Measurements from ENCODE around the gene CA9. TPM values are rescaled to one million over a fixed set of nuclear protein-coding genes. Genes with fewer than 3 reads are reported as not detected.

Gene CA9
- total RNA-seq, 1 experiment from 2014 or later = 8.5 TPM

DNA sequence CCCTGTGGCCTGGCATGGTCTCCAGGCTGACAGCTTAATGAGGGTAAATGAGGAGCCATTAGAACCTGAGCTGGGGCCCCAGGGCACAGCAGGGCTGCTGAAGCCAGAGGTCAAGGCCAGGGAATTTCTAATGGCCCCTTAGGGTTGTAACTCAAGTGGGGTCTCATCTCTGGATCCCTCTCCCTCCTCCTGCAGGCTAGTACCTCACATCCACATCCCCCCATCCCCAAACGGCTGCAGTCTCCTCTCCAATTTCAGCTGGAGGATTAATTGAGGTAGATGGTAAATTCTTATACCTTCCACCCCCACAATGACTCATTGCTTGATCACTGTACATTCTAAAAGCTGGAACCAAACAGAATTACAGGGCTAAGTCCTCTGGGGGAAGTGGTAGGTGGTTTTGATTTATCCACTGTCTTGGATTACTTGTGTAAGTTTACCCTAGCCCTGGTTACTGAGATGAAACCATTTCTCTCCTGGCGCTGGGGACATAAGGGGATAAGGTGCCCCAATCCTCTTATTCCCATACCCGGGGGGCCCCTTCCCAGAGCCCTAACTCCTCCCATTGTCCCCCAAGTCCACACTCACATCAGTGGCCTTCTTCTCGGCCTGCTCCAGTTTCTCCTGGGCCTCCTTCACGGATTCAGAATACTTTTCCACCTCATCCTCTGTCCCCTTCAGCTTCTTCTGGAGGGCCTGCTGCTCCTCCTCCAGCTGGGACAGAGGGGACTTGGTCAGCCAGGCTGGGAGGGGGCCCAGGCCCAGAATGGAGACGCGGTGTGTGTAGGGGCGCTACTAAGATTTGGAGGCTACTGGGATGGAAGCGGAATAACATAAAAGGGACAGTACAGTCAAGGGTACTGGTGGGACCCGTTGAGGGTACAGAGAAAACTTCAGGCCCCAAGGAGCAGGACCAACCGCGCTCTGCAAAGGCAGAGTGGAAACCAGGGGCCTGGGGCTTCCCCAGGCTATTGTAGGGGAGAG is 15.1 kb downstream of the CA9 start:
- peak overlapping the region; percentile 97 for H3K27ac ChIP-seq (ENCODE audit: low read depth, low read length)
- peak overlapping the region; percentile 83 to 90 for H3K4me3 ChIP-seq (replicated peaks in 1 of 2; ENCODE audit: low read depth in 1 of 2, low read length in 2 of 2)
- intact Hi-C loops (cut with micrococcal nuclease) = no loop called here
- peaks cover 18 to 30% of the 10 kb centered on the region in 2 experiments for H3K4me1 ChIP-seq (ENCODE audit: control insufficient read depth in 1 of 2, insufficient read depth in 2 of 2, low read length in 2 of 2)
- no peaks in the 10 kb centered on the region for H3K9me2 ChIP-seq (ENCODE audit: insufficient read depth)
- ATAC-seq (peak; percentile 9), DNase-seq (ENCODE audit: low read depth, low spot score) (peak; percentile 33)
- H3K27me3 ChIP-seq (ENCODE audit: insufficient read depth, low read length) = no peaks in the 10 kb centered on the region
- no peaks in the 10 kb centered on the region for H3K9me3 ChIP-seq (ENCODE audit: control insufficient read depth in 1 of 2, insufficient read depth in 1 of 2, low read depth in 1 of 2, low read length in 2 of 2)
- peaks cover 31 to 42% of the 10 kb centered on the region in 2 experiments; a peak in 3 of 4 replicates for H3K36me3 ChIP-seq (ENCODE audit: control insufficient read depth in 1 of 2, insufficient read depth in 2 of 2, low read length in 2 of 2)
- TF ChIP-seq POLR2AphosphoS5 (IDR thresholded peaks at IDR 0.05; ENCODE audit: low read depth, low read length) = peak; percentile 78
- TF ChIP-seq SIN3A (IDR thresholded peaks at IDR 0.05; ENCODE audit: low read depth) = no peak
- H3K9ac ChIP-seq (ENCODE audit: low read length) = peak overlapping the region; percentile 96
- peak overlapping the region; percentile 90 for H3K4me2 ChIP-seq (ENCODE audit: low read length)
- no peak overlapping the region for H2AFZ ChIP-seq (ENCODE audit: low read depth, low read length, poor library complexity, severe bottlenecking)
- peaks cover 45% of the 10 kb centered on the region for H3K79me2 ChIP-seq (ENCODE audit: insufficient read depth, low read length)
- CTCF ChIA-PET = interaction anchor here (1.3 to 2.3 kb wide), 2 partner anchors 8 to 25 kb away, joined by 3 to 15 read pairs; partner anchors contain the start of gene ARHGEF39
- RAD21 ChIA-PET (ENCODE audit: low non-redundant PET in 1 of 2, low total read pairs in 2 of 2, uncharacterized antibody in 2 of 2, unreplicated experiment in 2 of 2) = interaction anchor here (0.6 to 1.2 kb wide), 2 partner anchors 31 to 60 kb away, joined by 3 to 5 read pairs; partner anchors contain the start of genes CCDC107 (in 1 of the 2), GBA2 (in 1 of the 2), RGP1 (in 1 of the 2) and RMRP (in 1 of the 2)
- H4K20me1 ChIP-seq (ENCODE audit: insufficient read depth) = no peaks in the 10 kb centered on the region
- TSS peak; percentile 92 for BruUV-seq (replicated peaks)
- POLR2A ChIA-PET = interaction anchor here (0.9 to 4.2 kb wide), 5 partner anchors 8 to 44 kb away, joined by 3 to 16 read pairs (median 5); partner anchors contain the start of genes ARHGEF39, CCDC107, CREB3 and RMRP

- H3K9ac ChIP-seq (ENCODE audit: low read length) = peak within 1 kb of the TSS; percentile 96
- peaks cover 18 to 30% of the 10 kb centered on the region in 2 experiments for H3K4me1 ChIP-seq (ENCODE audit: control insufficient read depth in 1 of 2, insufficient read depth in 2 of 2, low read length in 2 of 2)
- H4K20me1 ChIP-seq (ENCODE audit: insufficient read depth) = no peaks in the 10 kb centered on the region
- peak within 1 kb of the TSS; percentile 90 for H3K4me2 ChIP-seq (ENCODE audit: low read length)
- peak; percentile 87 for TF ChIP-seq POLR2AphosphoS5 (IDR thresholded peaks at IDR 0.05; ENCODE audit: low read depth, low read length)
- TF ChIP-seq RAD21 (IDR thresholded peaks at IDR 0.05; ENCODE audit: low read depth) = no peak
- TF ChIP-seq CEBPB (IDR thresholded peaks at IDR 0.05; ENCODE audit: low read depth) = no peak
- TF ChIP-seq YY1 (IDR thresholded peaks at IDR 0.05; ENCODE audit: extremely low read depth, insufficient replicate concordance, low read depth, low read length) = no peak
- no peak for TF ChIP-seq CBX3 (IDR thresholded peaks at IDR 0.05; ENCODE audit: low read depth)
- TF ChIP-seq ZFX (IDR thresholded peaks at IDR 0.05) = peak; percentile 94
- TF ChIP-seq EZH2phosphoT487 (IDR thresholded peaks at IDR 0.05; ENCODE audit: borderline replicate concordance) = no peak
- no peak for TF ChIP-seq TCF7L2 (IDR thresholded peaks at IDR 0.05; ENCODE audit: borderline replicate concordance, extremely low read depth, insufficient read depth, insufficient read length)
- no peak for TF ChIP-seq MAX (IDR thresholded peaks at IDR 0.05)
- TF ChIP-seq, protein P1, sequence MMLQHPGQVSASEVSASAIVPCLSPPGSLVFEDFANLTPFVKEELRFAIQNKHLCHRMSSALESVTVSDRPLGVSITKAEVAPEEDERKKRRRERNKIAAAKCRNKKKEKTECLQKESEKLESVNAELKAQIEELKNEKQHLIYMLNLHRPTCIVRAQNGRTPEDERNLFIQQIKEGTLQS (IDR thresholded peaks at IDR 0.05) = no peak
- no peak for TF ChIP-seq ZNF274 (IDR thresholded peaks at IDR 0.05; ENCODE audit: low read depth, low read length)
- TF ChIP-seq EGR1 (IDR thresholded peaks at IDR 0.05; ENCODE audit: low read depth) = no peak
- no peak for TF ChIP-seq SRF (IDR thresholded peaks at IDR 0.05; ENCODE audit: low read depth)
- TF ChIP-seq FOSL1 (IDR thresholded peaks at IDR 0.05; ENCODE audit: low read depth) = no peak
- TF ChIP-seq POLR2A (IDR thresholded peaks at IDR 0.05; ENCODE audit: borderline replicate concordance, extremely low read depth, insufficient read depth, insufficient read length) = peak; percentile 76
- no peak within 1 kb of the TSS for H2AFZ ChIP-seq (ENCODE audit: low read depth, low read length, poor library complexity, severe bottlenecking)
- ATAC-seq (peak; percentile 72), DNase-seq (ENCODE audit: low read depth, low spot score) (peak; percentile 33)
- peaks cover 24 to 34% of the 10 kb centered on the region in 2 experiments; a peak in 3 of 4 replicates for H3K36me3 ChIP-seq (ENCODE audit: control insufficient read depth in 1 of 2, insufficient read depth in 2 of 2, low read length in 2 of 2)
- H3K4me3 ChIP-seq (replicated peaks in 1 of 2; ENCODE audit: low read depth in 1 of 2, low read length in 2 of 2) = peak within 1 kb of the TSS; percentile 83 to 90
- H3K79me2 ChIP-seq (ENCODE audit: insufficient read depth, low read length) = peaks cover 45% of the 10 kb centered on the region
- intact Hi-C loops (cut with micrococcal nuclease) = loop anchor here (2.0 to 5.0 kb wide), 2 partner anchors 33 to 38 kb away; no protein-coding TSS in a partner anchor
- ChIA-PET CTCF (interaction anchor here (0.9 to 1.4 kb wide), 3 partner anchors 11 to 987 kb away, joined by 3 to 8 read pairs (median 3); partner anchors contain the start of genes CCDC107 and RMRP), RAD21 (ENCODE audit: low non-redundant PET in 1 of 2, low total read pairs in 2 of 2, uncharacterized antibody in 2 of 2, unreplicated experiment in 2 of 2) (interaction anchor here in 1 of 2 experiments (0.6 kb wide), 1 partner anchor 86 kb away, joined by 3 read pairs; no protein-coding TSS in a partner anchor), POLR2A (interaction anchor here (1.0 to 4.2 kb wide), 3 partner anchors 10 to 617 kb away, joined by 3 to 16 read pairs (median 15); partner anchors contain the start of genes ARHGEF39 and VCP)
- H3K9me3 ChIP-seq (ENCODE audit: control insufficient read depth in 1 of 2, insufficient read depth in 1 of 2, low read depth in 1 of 2, low read length in 2 of 2) = no peaks in the 10 kb centered on the region
- TSS peak; percentile 53 for BruUV-seq (replicated peaks)
- no peaks in the 10 kb centered on the region for H3K9me2 ChIP-seq (ENCODE audit: insufficient read depth)
- peak within 1 kb of the TSS; percentile 97 for H3K27ac ChIP-seq (ENCODE audit: low read depth, low read length)
- H3K27me3 ChIP-seq (ENCODE audit: insufficient read depth, low read length) = no peaks in the 10 kb centered on the region
These were observed 16.0 kb downstream of the CA9 start, which contains the start of gene TPM2 for GRCh38 chr9:35689542-35690293. TPM2 (minus strand) TSS chr9:35689925; CDS start chr9:35689817, 108 bp downstream.

Measured in HCT116 (cell line).